H9 (cell line): ENCODE measurements around the gene EHBP1L1. TPM values are rescaled to one million over a fixed set of nuclear protein-coding genes. Genes with fewer than 3 reads are reported as not detected.

Experiments
- DNase-seq: peaks from one replicate; pipeline ENCODE4 v3.0.0-alpha.2; 2017
- H2AFZ ChIP-seq: one replicate; pipeline ENCODE4 v1.6.1; 2013; ENCODE audit warnings: mild to moderate bottlenecking, low read length, control low read depth, moderate library complexity
- H2AK5ac ChIP-seq: 2 replicates; pipeline ENCODE4 v1.6.1; 2013; ENCODE audit warnings: low read length, control low read depth, mixed read lengths; ENCODE audit not compliant: insufficient read length
- H2BK120ac ChIP-seq: one replicate; pipeline ENCODE4 v1.6.1; 2013; ENCODE audit warnings: low read depth, mild to moderate bottlenecking, low read length, control low read depth, inconsistent platforms; ENCODE audit not compliant: poor library complexity, severe bottlenecking
- H2BK12ac ChIP-seq: 2 replicates; pipeline ENCODE4 v1.6.1; 2013; ENCODE audit warnings: low read length, control low read depth, mixed read lengths, low read depth; ENCODE audit not compliant: insufficient read length
- H2BK15ac ChIP-seq: 2 replicates; pipeline ENCODE4 v1.6.1; 2013; ENCODE audit warnings: low read depth, low read length, control low read depth
- H2BK20ac ChIP-seq: one replicate; pipeline ENCODE4 v1.6.1; 2013; ENCODE audit warnings: low read depth, mild to moderate bottlenecking, low read length, control low read depth, inconsistent platforms; ENCODE audit not compliant: poor library complexity, severe bottlenecking
- H2BK5ac ChIP-seq: 2 replicates; pipeline ENCODE4 v1.6.1; 2013; ENCODE audit warnings: low read length, control low read depth, mixed read lengths; ENCODE audit not compliant: insufficient read length
- H3K14ac ChIP-seq: 2 replicates; pipeline ENCODE4 v1.6.1; 2013; ENCODE audit warnings: low read length, control low read depth; ENCODE audit not compliant: insufficient read depth
- H3K18ac ChIP-seq: 2 replicates; pipeline ENCODE4 v1.6.1; 2013; ENCODE audit warnings: low read depth, mild to moderate bottlenecking, mixed read lengths, low read length, control low read depth; ENCODE audit not compliant: insufficient read length
- H3K23ac ChIP-seq: 2 replicates; pipeline ENCODE4 v1.6.1; 2013; ENCODE audit warnings: low read length, control low read depth, mixed read lengths, low read depth; ENCODE audit not compliant: insufficient read length
- H3K23me2 ChIP-seq: 2 replicates; pipeline ENCODE4 v1.6.1; 2013; ENCODE audit warnings: low read depth, mild to moderate bottlenecking, mixed read lengths, low read length, control low read depth; ENCODE audit not compliant: insufficient read length, poor library complexity, severe bottlenecking
- H3K27ac ChIP-seq: 2 replicates; pipeline ENCODE4 v1.5.1; 2013; ENCODE audit warnings: low read length, control low read depth, mixed read lengths, low read depth; ENCODE audit not compliant: insufficient read length
- H3K27me3 ChIP-seq: 2 replicates; pipeline ENCODE4 v1.6.1; 2013; ENCODE audit warnings: low read length, control low read depth, inconsistent platforms; ENCODE audit not compliant: insufficient read depth
- H3K4ac ChIP-seq: 2 replicates; pipeline ENCODE4 v1.6.1; 2013; ENCODE audit warnings: low read depth, mild to moderate bottlenecking, control low read depth, inconsistent platforms, low read length, moderate library complexity
- H3K4me1 ChIP-seq: 2 replicates; pipeline ENCODE4 v1.6.1; 2013; ENCODE audit warnings: low read length, control low read depth, inconsistent platforms; ENCODE audit not compliant: insufficient read depth
- H3K4me2 ChIP-seq: 2 replicates; pipeline ENCODE4 v1.6.1; 2013; ENCODE audit warnings: low read length, control low read depth, mixed read lengths; ENCODE audit not compliant: insufficient read length, insufficient read depth
- H3K56ac ChIP-seq: 2 replicates; pipeline ENCODE4 v1.6.1; 2013; ENCODE audit warnings: low read depth, mild to moderate bottlenecking, mixed read lengths, low read length, control low read depth; ENCODE audit not compliant: insufficient read length
- H3K79me1 ChIP-seq: 2 replicates; pipeline ENCODE4 v1.6.1; 2013; ENCODE audit warnings: low read depth, mild to moderate bottlenecking, moderate library complexity, low read length, control low read depth, inconsistent platforms; ENCODE audit not compliant: insufficient read depth, poor library complexity, severe bottlenecking
- H3K79me2 ChIP-seq: 2 replicates; pipeline ENCODE4 v1.6.1; 2013; ENCODE audit warnings: low read length, control low read depth, inconsistent platforms; ENCODE audit not compliant: insufficient read depth
- H3K9ac ChIP-seq: 2 replicates; pipeline ENCODE4 v1.6.1; 2013; ENCODE audit warnings: low read length, control low read depth, mixed read lengths; ENCODE audit not compliant: insufficient read length; ENCODE audit errors: extremely low read depth
- H3K9me3 ChIP-seq: one replicate; pipeline ENCODE4 v1.6.1; 2013; ENCODE audit warnings: low read depth, low read length, inconsistent platforms; ENCODE audit not compliant: control insufficient read depth
- H3T11ph ChIP-seq: one replicate; pipeline ENCODE4 v1.6.1; 2013; ENCODE audit warnings: mild to moderate bottlenecking, low read length, control low read depth, inconsistent platforms
- H4K20me1 ChIP-seq: one replicate; pipeline ENCODE4 v1.6.1; 2013; ENCODE audit not compliant: control insufficient read depth, insufficient read length, insufficient read depth
- H4K5ac ChIP-seq: 2 replicates; pipeline ENCODE4 v1.6.1; 2013; ENCODE audit warnings: low read depth, mild to moderate bottlenecking, mixed read lengths, low read length, control low read depth; ENCODE audit not compliant: insufficient read length
- H4K8ac ChIP-seq: replicated peaks from 2 replicates; pipeline ENCODE4 v1.6.1; 2013; ENCODE audit warnings: low read length, control low read depth, mixed read lengths, low read depth; ENCODE audit not compliant: insufficient read length
- H4K91ac ChIP-seq: 2 replicates; pipeline ENCODE4 v1.6.1; 2013; ENCODE audit warnings: low read depth, mild to moderate bottlenecking, moderate library complexity, mixed read lengths, low read length, control low read depth; ENCODE audit not compliant: insufficient read length
- H3K27ac Mint-ChIP-seq, 3 experiments: 2 replicates in 2 of 3; 3 replicates in 1 of 3; pipeline ENCODE4 v1.8.0; 2020 to 2021; ENCODE audit warnings: mixed read lengths in 3 of 3, mild to moderate bottlenecking in 1 of 3, moderate library complexity in 1 of 3
- H3K27me3 Mint-ChIP-seq: 2 replicates; pipeline ENCODE4 v1.8.0; 2021; ENCODE audit warnings: low read depth, mild to moderate bottlenecking, moderate library complexity, mixed read lengths
- H3K36me3 Mint-ChIP-seq, 3 experiments: 2 replicates in 2 of 3; 3 replicates in 1 of 3; pipeline ENCODE4 v1.8.0; 2020 to 2021; ENCODE audit warnings: low read depth in 3 of 3, mixed read lengths in 3 of 3; ENCODE audit not compliant: insufficient read depth in 1 of 3
- H3K4me1 Mint-ChIP-seq, 2 experiments: 2 replicates each; pipeline ENCODE4 v1.8.0; 2020; ENCODE audit warnings: mixed read lengths in 2 of 2
- H3K4me3 Mint-ChIP-seq, 2 experiments: 2 replicates in 1 of 2; 3 replicates in 1 of 2; pipeline ENCODE4 v1.8.0; 2020 to 2021; ENCODE audit warnings: mild to moderate bottlenecking in 2 of 2, mixed read lengths in 2 of 2, moderate library complexity in 1 of 2
- H3K9me3 Mint-ChIP-seq, 2 experiments: 2 replicates in 1 of 2; 3 replicates in 1 of 2; pipeline ENCODE4 v1.8.0; 2020; ENCODE audit warnings: mild to moderate bottlenecking in 2 of 2, mixed read lengths in 2 of 2, moderate library complexity in 1 of 2
- WGBS: extraction: QIAGEN DNeasy Blood & Tissue Kit; methylation state at CpG from one replicate; pipeline ENCODE4 v1.1.7; 2013; ENCODE audit warnings: missing lambda C conversion rate, low lambda C conversion rate, mixed read lengths; ENCODE audit not compliant: insufficient read length; ENCODE audit errors: extremely low coverage; 5-methylcytosine and 5-hydroxymethylcytosine counted together
- total RNA-seq: library from RNA; stranded (reverse); gene quantifications from 2 replicates; pipeline ENCODE4 v1.2.1, GENCODE V29; 2021
- TF ChIP-seq, protein P1 (sequence below): fragments of 200-600 bp; sonication (generic); conservative IDR thresholded peaks from 3 replicates; pipeline ENCODE4 v1.8.0; 2021; ENCODE audit warnings: antibody characterized with exemption, mild to moderate bottlenecking

Gene EHBP1L1
- total RNA-seq, 1 experiment from 2014 or later: 13.8 TPM

- Histone ChIP-seq H2BK15ac (no peak overlapping the region), H3K9ac (no peak overlapping the region), H3K79me1 (no peaks in the 10 kb centered on the region), H3K27me3 (no peaks in the 10 kb centered on the region), H2BK120ac (no peak overlapping the region), H3K9me3 (no peaks in the 10 kb centered on the region), H4K8ac (no peak overlapping the region), H2AFZ (no peak overlapping the region), H3K4me2 (no peak overlapping the region), H4K20me1 (no peaks in the 10 kb centered on the region), H4K5ac (no peak overlapping the region), H2BK5ac (no peak overlapping the region), H3K23me2 (no peaks in the 10 kb centered on the region), H2AK5ac (no peak overlapping the region), H2BK20ac (no peak overlapping the region), H3K23ac (no peak overlapping the region), H3K18ac (no peak overlapping the region), H3K4ac (no peak overlapping the region), H3K14ac (no peak overlapping the region; the same call in 1 of the 2 replicates), H3K79me2 (no peaks in the 10 kb centered on the region), H2BK12ac (no peak overlapping the region), H3K27ac (no peak overlapping the region), H4K91ac (no peak overlapping the region), H3T11ph (no peak overlapping the region), H3K4me1 (no peaks in the 10 kb centered on the region), H3K56ac (no peak overlapping the region)
- H3K36me3 Mint-ChIP-seq: peaks cover 22 to 74% (median 72%) of the 10 kb centered on the region in 3 experiments; a peak in 6 of 7 replicates
- H3K27ac Mint-ChIP-seq: peak overlapping the region in 1 of 3 experiments; percentile 17; a peak in 1 of 7 replicates
- WGBS: no CpG with 5 or more reads among the region's 14 CpGs
- TF ChIP-seq, protein P1, sequence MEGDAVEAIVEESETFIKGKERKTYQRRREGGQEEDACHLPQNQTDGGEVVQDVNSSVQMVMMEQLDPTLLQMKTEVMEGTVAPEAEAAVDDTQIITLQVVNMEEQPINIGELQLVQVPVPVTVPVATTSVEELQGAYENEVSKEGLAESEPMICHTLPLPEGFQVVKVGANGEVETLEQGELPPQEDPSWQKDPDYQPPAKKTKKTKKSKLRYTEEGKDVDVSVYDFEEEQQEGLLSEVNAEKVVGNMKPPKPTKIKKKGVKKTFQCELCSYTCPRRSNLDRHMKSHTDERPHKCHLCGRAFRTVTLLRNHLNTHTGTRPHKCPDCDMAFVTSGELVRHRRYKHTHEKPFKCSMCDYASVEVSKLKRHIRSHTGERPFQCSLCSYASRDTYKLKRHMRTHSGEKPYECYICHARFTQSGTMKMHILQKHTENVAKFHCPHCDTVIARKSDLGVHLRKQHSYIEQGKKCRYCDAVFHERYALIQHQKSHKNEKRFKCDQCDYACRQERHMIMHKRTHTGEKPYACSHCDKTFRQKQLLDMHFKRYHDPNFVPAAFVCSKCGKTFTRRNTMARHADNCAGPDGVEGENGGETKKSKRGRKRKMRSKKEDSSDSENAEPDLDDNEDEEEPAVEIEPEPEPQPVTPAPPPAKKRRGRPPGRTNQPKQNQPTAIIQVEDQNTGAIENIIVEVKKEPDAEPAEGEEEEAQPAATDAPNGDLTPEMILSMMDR: no peak
- no peaks in the 10 kb centered on the region for H3K4me1 Mint-ChIP-seq
- H3K27me3 Mint-ChIP-seq: no peaks in the 10 kb centered on the region
- H3K4me3 Mint-ChIP-seq: peak overlapping the region in 1 of 2 experiments; percentile 16; a peak in 1 of 5 replicates
- DNase-seq: no peak
- H3K9me3 Mint-ChIP-seq: no peaks in the 10 kb centered on the region
Observed at GRCh38 chr11:65623177-65623576, 47.3 kb downstream of the EHBP1L1 start.
